Mesenchymal stem cell (in vitro differentiated cells and primary cell): ENCODE measurements around the gene CHCT1.
A peak's percentile ranks its signal among the peaks of the same experiment; 100 is the strongest.

Experiments
- DNase-seq: peaks from one replicate; pipeline ENCODE4 v3.0.0-alpha.2; 2013
- H2AFZ ChIP-seq: one replicate; pipeline ENCODE4 v1.6.1; 2013; ENCODE audit warnings: low read depth, mild to moderate bottlenecking, control low read depth, inconsistent platforms, low read length, moderate library complexity
- H2AK5ac ChIP-seq: 2 replicates; pipeline ENCODE4 v1.6.1; 2013; ENCODE audit warnings: low read length, moderate library complexity, mild to moderate bottlenecking, inconsistent platforms; ENCODE audit not compliant: severe bottlenecking
- H2BK120ac ChIP-seq: one replicate; pipeline ENCODE4 v1.6.1; 2013; ENCODE audit warnings: low read depth, mild to moderate bottlenecking, inconsistent platforms, low read length, moderate library complexity
- H2BK12ac ChIP-seq, 2 experiments: one replicate each; pipeline ENCODE4 v1.6.1; 2013; ENCODE audit warnings: inconsistent platforms in 2 of 2, low read length in 2 of 2, mild to moderate bottlenecking in 2 of 2, moderate library complexity in 2 of 2, control low read depth in 1 of 2
- H2BK15ac ChIP-seq: one replicate; pipeline ENCODE4 v1.6.1; 2013; ENCODE audit warnings: mild to moderate bottlenecking, low read depth, inconsistent platforms; ENCODE audit not compliant: poor library complexity, severe bottlenecking
- H2BK5ac ChIP-seq: 2 replicates; pipeline ENCODE4 v1.6.1; 2013; ENCODE audit warnings: low read depth, mild to moderate bottlenecking, low read length, control low read depth, inconsistent platforms; ENCODE audit not compliant: poor library complexity, severe bottlenecking
- H3K14ac ChIP-seq, 2 experiments: one replicate each; pipeline ENCODE4 v1.6.1; 2013; ENCODE audit warnings: inconsistent platforms in 2 of 2, low read length in 2 of 2, control low read depth in 1 of 2, mild to moderate bottlenecking in 1 of 2, moderate library complexity in 1 of 2
- H3K18ac ChIP-seq, 2 experiments: one replicate each; pipeline ENCODE4 v1.6.1; 2013; ENCODE audit warnings: inconsistent platforms in 2 of 2, low read length in 2 of 2, control low read depth in 1 of 2, low read depth in 1 of 2, mild to moderate bottlenecking in 1 of 2
- H3K23ac ChIP-seq, 2 experiments: one replicate each; pipeline ENCODE4 v1.6.1; 2013; ENCODE audit warnings: inconsistent platforms in 2 of 2, low read length in 2 of 2, mild to moderate bottlenecking in 2 of 2, moderate library complexity in 2 of 2, control low read depth in 1 of 2
- H3K27ac ChIP-seq: 2 replicates; pipeline ENCODE4 v1.5.1; 2013; ENCODE audit warnings: mild to moderate bottlenecking, moderate library complexity, low read length, control low read depth, inconsistent platforms; ENCODE audit not compliant: poor library complexity, severe bottlenecking
- H3K27me3 ChIP-seq, 2 experiments: 2 replicates each; pipeline versions ENCODE4 v1.6.1 to v1.7.0; 2013; ENCODE audit warnings: low read length in 2 of 2, mild to moderate bottlenecking in 2 of 2, moderate library complexity in 2 of 2, control low read depth in 1 of 2, inconsistent platforms in 1 of 2; ENCODE audit not compliant: control insufficient read depth in 1 of 2, insufficient read depth in 1 of 2
- H3K36me3 ChIP-seq, 2 experiments: 2 replicates each; pipeline versions ENCODE4 v1.6.1 to v1.7.0; 2013; ENCODE audit warnings: low read length in 2 of 2, control low read depth in 1 of 2, inconsistent platforms in 1 of 2, low read depth in 1 of 2, mild to moderate bottlenecking in 1 of 2; ENCODE audit not compliant: insufficient read depth in 2 of 2, control insufficient read depth in 1 of 2
- H3K4ac ChIP-seq, 2 experiments: one replicate each; pipeline ENCODE4 v1.6.1; 2013; ENCODE audit warnings: inconsistent platforms in 2 of 2, low read length in 2 of 2, mild to moderate bottlenecking in 2 of 2, moderate library complexity in 2 of 2, control low read depth in 1 of 2, low read depth in 1 of 2
- H3K4me1 ChIP-seq: 2 replicates; pipeline ENCODE4 v1.6.1; 2013; ENCODE audit warnings: low read depth, low read length, control low read depth; ENCODE audit not compliant: control insufficient read depth, insufficient read depth
- H3K4me2 ChIP-seq: 2 replicates; pipeline ENCODE4 v1.6.1; 2013; ENCODE audit warnings: low read length, mild to moderate bottlenecking, inconsistent platforms; ENCODE audit not compliant: poor library complexity, severe bottlenecking
- H3K4me3 ChIP-seq, 2 experiments: 2 replicates each; pipeline versions ENCODE4 v1.5.1 to v1.7.0; 2013; ENCODE audit warnings: low read length in 2 of 2, mild to moderate bottlenecking in 2 of 2, control low read depth in 1 of 2, low read depth in 1 of 2; ENCODE audit not compliant: insufficient read depth in 1 of 2
- H3K79me1 ChIP-seq: replicated peaks from 2 replicates; pipeline ENCODE4 v1.6.1; 2013; ENCODE audit warnings: mild to moderate bottlenecking, control low read depth, low read length, inconsistent platforms; ENCODE audit not compliant: poor library complexity, severe bottlenecking
- H3K9ac ChIP-seq: 2 replicates; pipeline ENCODE4 v1.7.0; 2013; ENCODE audit warnings: mild to moderate bottlenecking, low read length, moderate library complexity
- H3K9me3 ChIP-seq: 2 replicates; pipeline ENCODE4 v1.7.0; 2013; ENCODE audit warnings: mild to moderate bottlenecking, low read length; ENCODE audit not compliant: control insufficient read depth
- H4K8ac ChIP-seq: one replicate; pipeline ENCODE4 v1.6.1; 2013; ENCODE audit warnings: inconsistent platforms, mild to moderate bottlenecking, low read length, moderate library complexity
- H4K91ac ChIP-seq: one replicate; pipeline ENCODE4 v1.6.1; 2013; ENCODE audit warnings: mild to moderate bottlenecking, low read length, inconsistent platforms
- WGBS: methylation state at CpG from one replicate; pipeline ENCODE4 v1.1.7; 2013; ENCODE audit warnings: mixed read lengths; 5-methylcytosine and 5-hydroxymethylcytosine counted together

CHCT1 gene

GRCh38 chr17:60442271-60443173 is 20.2 kb downstream of the CHCT1 start:
- peaks cover 3 to 32% of the 10 kb centered on the region in 2 experiments for H3K36me3 ChIP-seq
- no peak overlapping the region for H2BK5ac ChIP-seq
- no peak overlapping the region for H2AFZ ChIP-seq
- H2BK15ac ChIP-seq: no peak overlapping the region
- H3K4me1 ChIP-seq: peaks cover 1% of the 10 kb centered on the region
- H4K91ac ChIP-seq: no peak overlapping the region
- H3K27me3 ChIP-seq: no peaks in the 10 kb centered on the region
- no peak overlapping the region for H3K23ac ChIP-seq
- H3K9ac ChIP-seq: peak overlapping the region; percentile 31
- no peak overlapping the region for H3K4me3 ChIP-seq
- DNase-seq: peak; percentile 42
- H3K18ac ChIP-seq: no peak overlapping the region
- 51% methylated on average over 5 of the region's 6 CpGs for WGBS
- no peak overlapping the region for H3K14ac ChIP-seq
- H2BK12ac ChIP-seq: no peak overlapping the region
- no peak overlapping the region for H4K8ac ChIP-seq
- no peak overlapping the region for H2AK5ac ChIP-seq
- no peak overlapping the region for H3K4me2 ChIP-seq
- peaks cover 7% of the 10 kb centered on the region for H3K79me1 ChIP-seq
- no peak overlapping the region for H3K27ac ChIP-seq
- H2BK120ac ChIP-seq: no peak overlapping the region
- no peak overlapping the region for H3K4ac ChIP-seq
- H3K9me3 ChIP-seq: no peaks in the 10 kb centered on the region

GRCh38 chr17:60443713-60444112 is 21.4 kb downstream of the CHCT1 start:
- Histone ChIP-seq H2BK15ac (no peak overlapping the region), H3K14ac (no peak overlapping the region), H3K9me3 (no peaks in the 10 kb centered on the region), H2AFZ (no peak overlapping the region), H3K4me1 (peaks cover 1% of the 10 kb centered on the region), H2BK5ac (no peak overlapping the region), H3K4me2 (no peak overlapping the region), H3K27ac (no peak overlapping the region), H3K23ac (no peak overlapping the region), H4K91ac (no peak overlapping the region), H2BK120ac (no peak overlapping the region), H3K79me1 (peaks cover 9% of the 10 kb centered on the region), H2AK5ac (no peak overlapping the region), H3K4ac (no peak overlapping the region), H2BK12ac (no peak overlapping the region), H3K36me3 (peaks cover 7 to 44% of the 10 kb centered on the region in 2 experiments), H3K27me3 (no peaks in the 10 kb centered on the region), H3K4me3 (no peak overlapping the region), H4K8ac (no peak overlapping the region), H3K18ac (no peak overlapping the region), H3K9ac (no peak overlapping the region)
- no peak for DNase-seq
- whole genome bisulfite sequencing: over 99% methylated on average over 6 of the region's 6 CpGs

GRCh38 chr17:60445144-60445543 is 22.9 kb downstream of the CHCT1 start:
- Histone ChIP-seq H3K36me3 (peaks cover 16 to 54% of the 10 kb centered on the region in 2 experiments), H3K27ac (no peak overlapping the region), H2BK15ac (no peak overlapping the region), H3K18ac (no peak overlapping the region), H3K4me2 (no peak overlapping the region), H2AFZ (no peak overlapping the region), H3K4ac (no peak overlapping the region), H4K91ac (no peak overlapping the region), H3K27me3 (no peaks in the 10 kb centered on the region), H2BK120ac (no peak overlapping the region), H3K4me1 (peaks cover 1% of the 10 kb centered on the region), H2BK5ac (no peak overlapping the region), H3K9ac (no peak overlapping the region), H2BK12ac (no peak overlapping the region), H3K4me3 (no peak overlapping the region), H3K14ac (no peak overlapping the region), H3K79me1 (peaks cover 13% of the 10 kb centered on the region), H4K8ac (no peak overlapping the region), H2AK5ac (no peak overlapping the region), H3K9me3 (no peaks in the 10 kb centered on the region), H3K23ac (no peak overlapping the region)
- no peak for DNase-seq

GRCh38 chr17:60447375-60447774 is 25.1 kb downstream of the CHCT1 start:
- Histone ChIP-seq H2BK12ac (no peak overlapping the region), H3K9me3 (no peaks in the 10 kb centered on the region), H3K18ac (no peak overlapping the region), H3K27me3 (no peaks in the 10 kb centered on the region), H4K91ac (no peak overlapping the region), H2BK120ac (no peak overlapping the region), H3K4me3 (no peak overlapping the region), H3K9ac (no peak overlapping the region), H2BK15ac (no peak overlapping the region), H3K27ac (no peak overlapping the region), H2AFZ (no peak overlapping the region), H3K4me2 (no peak overlapping the region), H3K4ac (no peak overlapping the region), H3K4me1 (no peaks in the 10 kb centered on the region), H3K14ac (no peak overlapping the region), H2BK5ac (no peak overlapping the region), H3K79me1 (peaks cover 14% of the 10 kb centered on the region), H3K36me3 (peaks cover 23 to 73% of the 10 kb centered on the region in 2 experiments), H2AK5ac (no peak overlapping the region), H3K23ac (no peak overlapping the region), H4K8ac (no peak overlapping the region)
- DNase-seq: no peak
- 96% methylated on average over 6 of the region's 8 CpGs for whole genome bisulfite sequencing
